K562 (cell line): Measurements from ENCODE around the gene GORASP2. TPM values are rescaled to one million over a fixed set of nuclear protein-coding genes. Genes with fewer than 3 reads are reported as not detected.

Source experiments
- ATAC-seq: fragments of 200-7000 bp; cut with Tn5 transposase; 3 replicates; pipeline ENCODE4 v1.9.1; 2020; ENCODE audit warnings: moderate library complexity
- BruUV-seq: library from RNA; stranded (reverse); fragments of 400-500 nt; replicated peaks from 2 replicates; lab custom pipeline; 2021; lab: Mats Ljungman, UMichigan
- CTCF ChIA-PET: fragments of 300-600 bp; formaldehyde crosslinking; extraction: SDS; loops from one replicate; lab custom pipeline; 2021; ENCODE audit warnings: low intra/inter-chr PET ratio; lab: Yijun Ruan, JAX
- POLR2A ChIA-PET: fragments of 300-600, 350-650 bp; sonication (Branson Sonifier 250); formaldehyde crosslinking; extraction: SDS; loops from one replicate; lab custom pipeline; 2021; ENCODE audit warnings: antibody characterized with exemption, inconsistent platforms; lab: Yijun Ruan, JAX
- DNase-seq, 4 experiments: peaks; one replicate each; pipeline versions ENCODE4 v3.0.0 to v3.0.0-alpha.2; 2011 to 2018; ENCODE audit warnings: low spot score in 3 of 4, mixed read lengths in 3 of 4; ENCODE audit errors: extremely low read depth in 1 of 4
- FAIRE-seq: peaks from 2 replicates; lab custom pipeline; 2011; peaks lifted over from hg19 to GRCh38; lab: Jason Lieb, UNC
- H2AFZ ChIP-seq: 2 replicates; pipeline ENCODE4 v1.6.0; 2011; ENCODE audit warnings: low read depth, low read length, control low read depth, inconsistent platforms
- H3K27ac ChIP-seq: fragments of 200-600 bp; 3 replicates; pipeline ENCODE4 v1.8.0; 2011; ENCODE audit warnings: low read depth, mild to moderate bottlenecking, control low read depth, inconsistent platforms, low read length, moderate library complexity, mixed read lengths; ENCODE audit errors: extremely low read depth
- H3K27me3 ChIP-seq, 2 experiments: fragments of 300-600 bp in 1 of 2; 2 replicates in 1 of 2; 3 replicates in 1 of 2; pipeline versions ENCODE4 v1.6.0 to v1.8.0; 2011; ENCODE audit warnings: inconsistent platforms in 2 of 2, low read length in 2 of 2, mild to moderate bottlenecking in 1 of 2, mixed read lengths in 1 of 2, moderate library complexity in 1 of 2; ENCODE audit not compliant: control insufficient read depth in 2 of 2, insufficient read depth in 2 of 2
- H3K36me3 ChIP-seq: fragments of 300-600 bp; 3 replicates; pipeline ENCODE4 v1.8.0; 2011; ENCODE audit warnings: mild to moderate bottlenecking, low read length, inconsistent platforms; ENCODE audit not compliant: control insufficient read depth, insufficient read depth
- H3K4me1 ChIP-seq, 2 experiments: fragments of 200-600 bp in 1 of 2; replicated peaks in 1 of 2; 2 replicates in 1 of 2; 3 replicates in 1 of 2; pipeline versions ENCODE4 v1.5.1 to v1.8.0; 2011; ENCODE audit warnings: inconsistent platforms in 2 of 2, low read length in 2 of 2, mild to moderate bottlenecking in 1 of 2, mixed read lengths in 1 of 2, moderate library complexity in 1 of 2; ENCODE audit not compliant: control insufficient read depth in 2 of 2, insufficient read depth in 2 of 2
- H3K4me2 ChIP-seq: 2 replicates; pipeline ENCODE4 v1.6.1; 2011; ENCODE audit warnings: low read length, control low read depth, inconsistent platforms, mixed read lengths; ENCODE audit not compliant: insufficient read depth
- H3K4me3 ChIP-seq: fragments of 200-600 bp; sonication (generic), shearing (Covaris generic); 2 replicates; pipeline ENCODE4 v1.5.1; 2016; ENCODE audit warnings: control low read depth, inconsistent platforms
- H3K79me2 ChIP-seq: fragments of 200-600 bp; 3 replicates; pipeline ENCODE4 v1.8.0; 2011; ENCODE audit warnings: low read length, inconsistent platforms; ENCODE audit not compliant: control insufficient read depth, insufficient read depth
- H3K9ac ChIP-seq, 2 experiments: 2 replicates each; pipeline versions ENCODE4 v1.6.0 to v1.6.1; 2011; ENCODE audit warnings: low read depth in 2 of 2, low read length in 2 of 2, control low read depth in 1 of 2, inconsistent platforms in 1 of 2, mild to moderate bottlenecking in 1 of 2, mixed read lengths in 1 of 2; ENCODE audit not compliant: insufficient read depth in 1 of 2
- H3K9me1 ChIP-seq: one replicate; pipeline ENCODE4 v1.6.0; 2011; ENCODE audit warnings: inconsistent platforms, mild to moderate bottlenecking, low read length, moderate library complexity; ENCODE audit not compliant: control insufficient read depth, insufficient read depth
- H3K9me3 ChIP-seq: replicated peaks from 2 replicates; pipeline ENCODE4 v1.5.1; 2011; ENCODE audit warnings: low read depth, low read length, inconsistent platforms; ENCODE audit not compliant: control insufficient read depth, insufficient read depth
- H4K20me1 ChIP-seq: replicated peaks from 2 replicates; pipeline ENCODE4 v1.6.1; 2011; ENCODE audit warnings: low read length, inconsistent platforms, mixed read lengths; ENCODE audit not compliant: control insufficient read depth, insufficient read depth
- SIRT6 ChIP-seq: IDR thresholded peaks from one replicate; pipeline ENCODE4 v1.6.1; 2012; ENCODE audit warnings: low read depth, mild to moderate bottlenecking, control low read depth, inconsistent platforms, low read length, moderate library complexity
- TCF7 ChIP-seq: sonication (generic); IDR thresholded peaks from 2 replicates; pipeline ENCODE4 v1.6.1; 2016; ENCODE audit warnings: antibody characterized with exemption, borderline replicate concordance
- TFAM ChIP-seq: fragments of 250-450 bp; sonication (Bioruptor Pico); conservative IDR thresholded peaks from 2 replicates; pipeline ENCODE4 v1.5.0; 2021; ENCODE audit warnings: mild to moderate bottlenecking, moderate library complexity
- ZBTB11 ChIP-seq, 3 experiments: fragments of 200-800 bp in 1 of 3; fragments of 250-450 bp in 1 of 3; fragments of 450-650 bp in 1 of 3; sonication (Bioruptor Pico) in 1 of 3; sonication (Bioruptor generic) in 1 of 3; formaldehyde crosslinking in 1 of 3; IDR thresholded peaks; 2 replicates each; pipeline versions ENCODE4 v1.6.1 to v1.8.0; 2016 to 2022; ENCODE audit warnings: mild to moderate bottlenecking in 2 of 3, missing genetic modification characterization in 2 of 3, missing compliant biosample characterization in 1 of 3, moderate library complexity in 1 of 3
- ZC3H11A ChIP-seq: IDR thresholded peaks from 2 replicates; pipeline ENCODE4 v1.6.1; 2012; ENCODE audit warnings: low read depth, low read length, improper control_type of control experiment
- WGBS: fragments of 100-300 bp; shearing (Covaris generic); methylation state at CpG from one replicate; pipeline ENCODE4 v1.1.6; 2016; ENCODE audit warnings: low coverage, mixed read lengths; ENCODE audit not compliant: insufficient coverage; ENCODE audit errors: missing lambda C conversion rate; 5-methylcytosine and 5-hydroxymethylcytosine counted together
- in situ Hi-C: fragments of 300-500 bp; cut with MboI; formaldehyde crosslinking; loops from 4 replicates; pipeline ENCODE4 v1.15.0; 2018; ENCODE audit warnings: inconsistent platforms, mixed read lengths
- intact Hi-C: fragments of 100-400 bp; cut with micrococcal nuclease; formaldehyde crosslinking; loops from 2 replicates; pipeline ENCODE4 v1.14.2; 2022
- polyA plus RNA-seq, 8 experiments: library from polyadenylated mRNA; depleted of rRNA in 4 of 8; stranded (reverse) in 5 of 8; unstranded in 3 of 8; fragments of >200 nt; fragmentation: Nextera tagmentation in 2 of 8; fragmentation: Illumina TruSeq in 1 of 8; extraction: Ambion mirVana in 2 of 8; extraction: Trizol in 1 of 8; gene quantifications; 2 replicates each; pipeline versions ENCODE4 v1.2.1 to v1.2.3, GENCODE V29; 2011 to 2014; ENCODE audit warnings: inconsistent platforms in 1 of 8, missing spikeins in 1 of 8
- total RNA-seq, 7 experiments: library from RNA; depleted of rRNA in 6 of 7; stranded (reverse); fragments of >200 nt in 6 of 7; fragmentation: Illumina TruSeq in 2 of 7; extraction: Trizol in 2 of 7; gene quantifications; 2 replicates each; pipeline versions ENCODE4 v1.2.1 to v1.2.3, GENCODE V29; 2011 to 2021; ENCODE audit warnings: low replicate concordance in 1 of 7

The GORASP2 gene
- total and polyA plus RNA-seq, 9 of the 15 experiments (the other 6 are each of a cell fraction or from before 2014, with no cell fraction given), result 27.4 to 180 (median 59.6) TPM

GRCh38 chr2:170887896-170888295 lies 41.2 kb upstream of the GORASP2 start:
- no peak overlapping the region for H3K27ac ChIP-seq
- TF ChIP-seq ZBTB11 (CRISPR knock-in tag; IDR thresholded peaks at IDR 0.05) (no peak), ZC3H11A (no peak), TFAM (CRISPR knock-in tag) (no peak), TCF7 (no peak), SIRT6 (no peak)
- TF ChIP-seq, all 486 proteins: peak for 0
- Histone ChIP-seq H4K20me1 (no peaks in the 10 kb centered on the region), H3K4me2 (no peak overlapping the region), H2AFZ (no peak overlapping the region), H3K4me3 (no peak overlapping the region), H3K27me3 (peaks cover 22 to 29% of the 10 kb centered on the region in 2 experiments; a peak in 4 of 5 replicates), H3K4me1 (no peaks in the 10 kb centered on the region), H3K36me3 (no peaks in the 10 kb centered on the region), H3K79me2 (no peaks in the 10 kb centered on the region), H3K9me1 (no peaks in the 10 kb centered on the region), H3K9ac (no peak overlapping the region), H3K9me3 (no peaks in the 10 kb centered on the region)
- 2% methylated on average over 3 of the region's 3 CpGs for WGBS
- FAIRE-seq, result no peak
- BruUV-seq, result no TSS peak
- no peak for DNase-seq
- POLR2A ChIA-PET, result interaction anchor here (0.8 kb wide), 1 partner anchor 12 kb away, joined by 3 read pairs; no protein-coding TSS in a partner anchor
- CTCF ChIA-PET, result no interaction called here
- intact Hi-C loops (no loop called here), in situ Hi-C loops (no loop called here)
- ATAC-seq, result no peak
